Vagina (tissue), 2 donors: Measurements from ENCODE around the gene LHX6. TPM values are rescaled to one million over a fixed set of nuclear protein-coding genes. Genes with fewer than 3 reads are reported as not detected.

ENCODE experiments used
- DNase-seq, 2 donors: peaks; one replicate each; pipeline ENCODE4 v3.0.0-alpha.2; 2017; ENCODE audit errors: extremely low spot score in 2 of 2
- H3K27ac ChIP-seq: fragments of 200-600 bp; sonication (generic); one replicate; pipeline ENCODE4 v1.5.1; 2019
- H3K27me3 ChIP-seq: fragments of 200-600 bp; sonication (generic); one replicate; pipeline ENCODE4 v1.5.1; 2019
- H3K36me3 ChIP-seq, 2 donors: fragments of 200-600 bp; sonication (generic); one replicate each; pipeline ENCODE4 v1.5.1; 2017 to 2019
- H3K4me1 ChIP-seq: fragments of 200-600 bp; sonication (generic); one replicate; pipeline ENCODE4 v1.5.1; 2019
- H3K4me3 ChIP-seq, 2 donors: fragments of 200-600 bp; sonication (generic); 1 replicate in 1 of 2; 2 replicates in 1 of 2; pipeline ENCODE4 v1.5.1; 2016 to 2019
- H3K9me3 ChIP-seq: fragments of 200-600 bp; sonication (generic); one replicate; pipeline ENCODE4 v1.5.1; 2019
- POLR2A ChIP-seq, 2 donors: fragments of 450-650 bp; IDR thresholded peaks; one replicate each; pipeline ENCODE4 v1.6.1; 2017; ENCODE audit warnings: antibody characterized with exemption in 2 of 2, mild to moderate bottlenecking in 2 of 2, moderate library complexity in 2 of 2
- POLR2AphosphoS5 ChIP-seq, 2 donors: sonication (generic); formaldehyde crosslinking; IDR thresholded peaks; one replicate each; pipeline ENCODE4 v1.9.0; 2017; ENCODE audit warnings: antibody characterized with exemption in 2 of 2, mild to moderate bottlenecking in 2 of 2, low read depth in 1 of 2; ENCODE audit not compliant: insufficient read depth in 1 of 2
- intact Hi-C: fragments of 100-400 bp; cut with DNase I; formaldehyde crosslinking; loops from one replicate; pipeline ENCODE4 v1.15.1; 2023
- total RNA-seq: library from RNA; depleted of rRNA; stranded (reverse); fragments of >200 nt; gene quantifications from one replicate; pipeline ENCODE4 v1.2.3, GENCODE V29; 2016
- TF ChIP-seq, protein P1 (sequence below), 3 experiments: fragments of 450-650 bp in 2 of 3; fragments of 200-600 bp in 1 of 3; sonication (generic) in 1 of 3; IDR thresholded peaks; one replicate each; pipeline ENCODE4 v1.5.1; 2017 to 2019; ENCODE audit warnings: antibody characterized with exemption in 3 of 3, mild to moderate bottlenecking in 2 of 3, moderate library complexity in 2 of 3

The LHX6 gene
- total RNA-seq, 1 donor from 2014 or later: 8.1 TPM

DNA sequence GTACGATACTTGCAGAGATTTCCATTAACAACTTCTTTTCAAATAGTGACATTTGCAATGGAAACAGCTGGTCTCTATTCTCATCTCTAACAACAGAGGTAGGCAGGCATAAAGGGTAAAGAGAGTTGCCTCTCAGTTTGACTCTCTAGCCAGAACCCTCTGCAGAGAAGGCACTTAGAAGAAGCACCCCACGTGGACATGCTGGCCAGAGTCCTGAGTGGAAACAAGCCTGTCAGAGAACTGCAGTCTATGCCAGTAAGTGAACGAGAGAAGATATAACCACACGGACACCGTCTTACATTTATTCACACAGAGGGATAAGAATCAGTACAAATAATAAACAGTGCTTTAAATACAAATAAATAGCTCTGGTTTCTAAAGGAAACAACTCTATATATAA lies 11.0 kb upstream of the LHX6 start:
- DNase-seq: no peak
- no peaks in the 10 kb centered on the region for H3K9me3 ChIP-seq
- H3K4me3 ChIP-seq: no peak overlapping the region
- H3K27me3 ChIP-seq: no peaks in the 10 kb centered on the region
- intact Hi-C loops: no loop called here
- TF ChIP-seq, protein P1, sequence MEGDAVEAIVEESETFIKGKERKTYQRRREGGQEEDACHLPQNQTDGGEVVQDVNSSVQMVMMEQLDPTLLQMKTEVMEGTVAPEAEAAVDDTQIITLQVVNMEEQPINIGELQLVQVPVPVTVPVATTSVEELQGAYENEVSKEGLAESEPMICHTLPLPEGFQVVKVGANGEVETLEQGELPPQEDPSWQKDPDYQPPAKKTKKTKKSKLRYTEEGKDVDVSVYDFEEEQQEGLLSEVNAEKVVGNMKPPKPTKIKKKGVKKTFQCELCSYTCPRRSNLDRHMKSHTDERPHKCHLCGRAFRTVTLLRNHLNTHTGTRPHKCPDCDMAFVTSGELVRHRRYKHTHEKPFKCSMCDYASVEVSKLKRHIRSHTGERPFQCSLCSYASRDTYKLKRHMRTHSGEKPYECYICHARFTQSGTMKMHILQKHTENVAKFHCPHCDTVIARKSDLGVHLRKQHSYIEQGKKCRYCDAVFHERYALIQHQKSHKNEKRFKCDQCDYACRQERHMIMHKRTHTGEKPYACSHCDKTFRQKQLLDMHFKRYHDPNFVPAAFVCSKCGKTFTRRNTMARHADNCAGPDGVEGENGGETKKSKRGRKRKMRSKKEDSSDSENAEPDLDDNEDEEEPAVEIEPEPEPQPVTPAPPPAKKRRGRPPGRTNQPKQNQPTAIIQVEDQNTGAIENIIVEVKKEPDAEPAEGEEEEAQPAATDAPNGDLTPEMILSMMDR (IDR thresholded peaks at IDR 0.05): no peak
- TF ChIP-seq POLR2A (IDR thresholded peaks at IDR 0.05) (no peak), POLR2AphosphoS5 (IDR thresholded peaks at IDR 0.05; ENCODE audit: insufficient read depth in 1 of 2, low read depth in 1 of 2) (no peak)
- H3K27ac ChIP-seq: no peak overlapping the region
- peaks cover 6 to 47% of the 10 kb centered on the region in 2 donors for H3K36me3 ChIP-seq
- H3K4me1 ChIP-seq: no peaks in the 10 kb centered on the region

DNA sequence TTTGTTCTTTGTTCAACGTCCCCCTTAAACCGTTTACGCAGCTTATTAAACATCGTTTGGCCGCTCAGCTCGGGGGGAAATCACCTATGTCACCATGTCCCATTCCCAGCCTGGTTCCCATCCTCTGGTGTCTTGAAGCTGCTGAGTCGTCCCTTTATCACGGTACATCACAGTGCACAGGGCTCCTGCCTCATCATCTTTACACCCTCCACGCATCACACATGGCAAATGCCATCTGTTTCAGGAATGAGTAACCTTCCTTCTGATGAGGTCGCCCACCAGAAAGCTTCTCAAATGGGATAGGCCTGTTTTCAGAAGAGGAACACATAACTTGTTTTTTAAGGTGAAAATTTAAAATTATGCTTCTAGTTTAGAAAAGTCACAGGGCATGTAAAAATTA lies 7.9 kb upstream of the LHX6 start:
- no peak overlapping the region for H3K4me3 ChIP-seq
- no peaks in the 10 kb centered on the region for H3K4me1 ChIP-seq
- no peak for DNase-seq
- peaks cover 0 to 17% of the 10 kb centered on the region in 2 donors for H3K36me3 ChIP-seq
- intact Hi-C loops: no loop called here
- TF ChIP-seq POLR2A (IDR thresholded peaks at IDR 0.05) (no peak), POLR2AphosphoS5 (IDR thresholded peaks at IDR 0.05; ENCODE audit: insufficient read depth in 1 of 2, low read depth in 1 of 2) (no peak)
- TF ChIP-seq, protein P1 (IDR thresholded peaks at IDR 0.05): no peak
- H3K27ac ChIP-seq: no peak overlapping the region
- H3K27me3 ChIP-seq: no peaks in the 10 kb centered on the region
- H3K9me3 ChIP-seq: no peaks in the 10 kb centered on the region

DNA sequence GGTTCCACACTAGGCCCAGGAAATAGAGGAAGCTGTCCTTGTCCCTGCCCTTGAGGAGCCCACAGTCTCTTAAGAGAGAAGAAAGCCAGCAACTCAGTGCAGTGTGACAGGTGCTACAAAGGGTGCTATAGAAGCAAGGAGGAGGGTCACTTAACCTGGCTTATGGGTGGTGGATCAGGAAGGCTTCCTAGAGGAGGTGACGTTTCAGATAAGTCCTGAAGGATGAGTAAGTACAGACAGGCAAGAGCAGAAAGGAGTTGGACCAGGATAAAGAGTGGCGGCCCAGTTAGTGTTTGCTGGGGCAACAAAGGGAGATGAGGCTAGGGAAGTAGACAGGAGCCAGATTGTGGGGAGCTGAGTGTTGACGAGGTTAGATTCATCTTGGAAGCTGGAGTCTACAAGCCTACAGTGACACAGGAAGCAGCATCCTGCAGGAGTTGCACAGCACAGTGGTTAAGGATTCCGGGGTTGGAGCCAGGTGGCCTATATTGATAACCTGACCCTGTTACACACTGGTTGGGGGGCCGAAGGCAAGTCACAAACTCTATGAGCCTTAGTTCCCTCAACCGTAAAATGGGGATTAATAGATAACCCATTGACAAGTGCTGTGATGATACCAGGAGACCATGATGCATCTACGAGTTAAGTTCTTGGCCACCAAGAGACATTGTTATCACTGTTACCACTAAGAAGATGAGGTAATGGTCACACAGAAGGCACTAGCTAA lies 5.4 kb upstream of the LHX6 start:
- TF ChIP-seq POLR2AphosphoS5 (IDR thresholded peaks at IDR 0.05; ENCODE audit: insufficient read depth in 1 of 2, low read depth in 1 of 2) (no peak), POLR2A (IDR thresholded peaks at IDR 0.05) (no peak)
- TF ChIP-seq, protein P1 (IDR thresholded peaks at IDR 0.05): no peak
- intact Hi-C loops: no loop called here
- H3K27ac ChIP-seq: no peak overlapping the region
- H3K4me3 ChIP-seq: no peak overlapping the region
- no peaks in the 10 kb centered on the region for H3K36me3 ChIP-seq
- H3K27me3 ChIP-seq: peaks cover 6% of the 10 kb centered on the region
- DNase-seq: no peak
- peaks cover 1% of the 10 kb centered on the region for H3K4me1 ChIP-seq
- no peaks in the 10 kb centered on the region for H3K9me3 ChIP-seq

DNA sequence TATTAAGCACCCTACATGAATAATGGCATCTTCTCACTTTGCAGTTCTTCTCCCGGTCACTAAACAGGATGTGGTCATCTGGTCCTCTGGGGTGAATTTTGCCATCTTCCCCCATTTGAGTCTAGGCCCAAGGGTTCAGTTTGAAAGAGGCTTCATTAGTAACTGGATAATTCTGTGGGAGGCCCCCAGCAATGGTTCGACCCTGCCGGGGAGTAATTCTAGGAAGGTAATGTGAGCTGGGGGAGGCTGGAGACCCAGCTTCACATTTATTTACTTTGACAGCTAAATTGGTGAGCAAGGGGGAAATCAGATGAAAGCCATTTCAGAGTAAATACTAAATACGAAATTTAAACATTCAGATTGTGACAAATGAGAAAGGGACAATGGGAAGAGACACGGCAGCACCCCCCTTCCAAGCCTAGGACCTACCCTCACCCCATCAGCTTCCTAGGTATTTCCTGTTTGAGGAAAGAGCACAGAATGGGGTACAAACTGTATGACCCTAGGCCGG lies 4.1 kb upstream of the LHX6 start:
- H3K36me3 ChIP-seq: no peaks in the 10 kb centered on the region
- no peak overlapping the region for H3K4me3 ChIP-seq
- peaks cover 12% of the 10 kb centered on the region for H3K4me1 ChIP-seq
- no peak overlapping the region for H3K27ac ChIP-seq
- H3K9me3 ChIP-seq: no peaks in the 10 kb centered on the region
- intact Hi-C loops: no loop called here
- peaks cover 14% of the 10 kb centered on the region for H3K27me3 ChIP-seq
- TF ChIP-seq POLR2AphosphoS5 (IDR thresholded peaks at IDR 0.05; ENCODE audit: insufficient read depth in 1 of 2, low read depth in 1 of 2) (no peak), POLR2A (IDR thresholded peaks at IDR 0.05) (no peak)
- TF ChIP-seq, protein P1 (IDR thresholded peaks at IDR 0.05): no peak
- DNase-seq: no peak

DNA sequence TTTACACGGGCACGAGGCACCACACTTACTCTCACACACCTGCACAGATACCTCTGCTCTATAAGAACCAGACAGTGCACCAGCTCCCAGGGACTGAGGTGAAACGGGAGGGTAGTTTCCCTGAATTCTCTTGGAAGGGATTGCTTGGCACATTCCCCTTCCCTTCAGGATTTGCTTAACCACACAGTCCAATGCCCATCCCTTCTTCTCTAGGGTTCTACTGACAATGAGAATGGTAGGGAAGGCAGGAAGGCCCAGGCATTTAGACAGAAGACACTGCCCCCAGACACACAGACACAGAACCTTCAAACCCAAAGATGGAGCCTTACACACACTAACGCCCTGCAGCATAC lies 704 bp upstream of the LHX6 start:
- DNase-seq: no peak
- no peak overlapping the region for H3K4me3 ChIP-seq
- H3K27ac ChIP-seq: no peak overlapping the region
- H3K36me3 ChIP-seq: no peaks in the 10 kb centered on the region
- H3K27me3 ChIP-seq: peaks cover 32% of the 10 kb centered on the region
- peaks cover 34% of the 10 kb centered on the region for H3K4me1 ChIP-seq
- no peaks in the 10 kb centered on the region for H3K9me3 ChIP-seq
- TF ChIP-seq, protein P1 (IDR thresholded peaks at IDR 0.05): no peak
- TF ChIP-seq POLR2A (IDR thresholded peaks at IDR 0.05) (no peak), POLR2AphosphoS5 (IDR thresholded peaks at IDR 0.05; ENCODE audit: insufficient read depth in 1 of 2, low read depth in 1 of 2) (no peak)
- intact Hi-C loops: no loop called here
